SH-SY5Y (cell line): ENCODE data around the gene GJA3.

Experiments
- GATA2 ChIP-seq: IDR thresholded peaks from 2 replicates; pipeline ENCODE4 v1.6.1; 2011; ENCODE audit warnings: mild to moderate bottlenecking, low read depth, low read length
- GATA3 ChIP-seq: IDR thresholded peaks from 2 replicates; pipeline ENCODE4 v1.6.1; 2011; ENCODE audit warnings: low read depth, mild to moderate bottlenecking, low read length, moderate library complexity

GJA3 gene

DNA sequence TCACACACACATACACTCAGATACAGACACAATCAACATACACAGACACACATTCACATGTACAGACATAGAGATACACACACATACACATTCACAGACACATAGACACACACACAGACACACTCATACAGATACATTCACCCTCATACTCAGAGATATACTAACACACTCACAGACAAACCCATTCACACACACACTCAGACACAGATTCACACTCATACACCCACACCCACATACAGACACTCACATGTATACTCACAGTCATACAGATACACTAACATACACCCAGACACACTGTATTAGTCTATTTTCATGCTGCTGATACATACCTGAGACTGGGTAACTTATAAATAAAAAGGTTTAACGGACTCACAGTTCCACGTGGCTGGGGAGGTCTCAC is 30.8 kb downstream of the GJA3 start:
- TF ChIP-seq GATA3 (no peak), GATA2 (no peak)

DNA sequence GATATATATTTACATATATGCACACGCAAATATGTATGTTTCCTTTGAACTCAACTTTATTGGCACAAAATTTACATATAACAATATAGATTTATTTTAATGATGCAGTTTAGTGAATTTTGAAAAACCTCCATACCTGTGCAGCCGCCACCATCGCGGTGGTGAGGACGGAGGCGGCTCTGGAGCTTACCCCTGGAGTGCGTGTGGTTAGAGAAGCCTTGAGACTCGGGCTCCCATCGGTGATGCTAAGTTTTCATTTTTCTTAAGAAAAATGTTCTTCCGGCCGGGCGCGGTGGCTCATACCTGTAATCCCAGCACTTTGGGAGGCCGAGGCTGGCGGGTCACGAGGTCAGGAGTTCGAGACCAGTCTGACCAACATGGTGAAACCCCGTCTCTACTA is 31.8 kb downstream of the GJA3 start:
- no peak for TF ChIP-seq GATA3
- no peak for TF ChIP-seq GATA2

DNA sequence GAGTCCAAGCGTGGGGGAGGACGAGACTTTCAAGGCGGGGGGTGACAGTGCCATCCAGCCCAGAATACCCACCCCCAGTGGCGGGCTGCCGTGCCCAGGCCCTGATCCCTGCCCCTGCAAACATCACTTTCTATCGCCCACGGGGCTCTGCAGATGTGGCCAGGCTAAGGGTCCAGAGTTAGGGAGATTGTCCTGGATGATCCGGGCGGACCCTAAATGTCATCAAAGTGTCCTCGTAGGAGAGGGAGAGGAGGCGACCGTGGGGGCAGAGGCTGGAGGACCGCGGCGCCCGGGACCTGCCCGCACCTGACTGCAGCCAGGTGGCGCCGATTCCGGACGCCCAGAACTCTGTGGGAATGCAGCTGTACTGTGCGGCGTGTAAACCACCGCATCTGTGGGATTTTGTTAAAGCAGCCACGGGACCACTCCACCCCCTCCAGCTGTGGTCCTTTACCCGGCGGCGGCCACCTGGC is 32.4 kb downstream of the GJA3 start:
- no peak for TF ChIP-seq GATA3
- TF ChIP-seq GATA2: no peak

DNA sequence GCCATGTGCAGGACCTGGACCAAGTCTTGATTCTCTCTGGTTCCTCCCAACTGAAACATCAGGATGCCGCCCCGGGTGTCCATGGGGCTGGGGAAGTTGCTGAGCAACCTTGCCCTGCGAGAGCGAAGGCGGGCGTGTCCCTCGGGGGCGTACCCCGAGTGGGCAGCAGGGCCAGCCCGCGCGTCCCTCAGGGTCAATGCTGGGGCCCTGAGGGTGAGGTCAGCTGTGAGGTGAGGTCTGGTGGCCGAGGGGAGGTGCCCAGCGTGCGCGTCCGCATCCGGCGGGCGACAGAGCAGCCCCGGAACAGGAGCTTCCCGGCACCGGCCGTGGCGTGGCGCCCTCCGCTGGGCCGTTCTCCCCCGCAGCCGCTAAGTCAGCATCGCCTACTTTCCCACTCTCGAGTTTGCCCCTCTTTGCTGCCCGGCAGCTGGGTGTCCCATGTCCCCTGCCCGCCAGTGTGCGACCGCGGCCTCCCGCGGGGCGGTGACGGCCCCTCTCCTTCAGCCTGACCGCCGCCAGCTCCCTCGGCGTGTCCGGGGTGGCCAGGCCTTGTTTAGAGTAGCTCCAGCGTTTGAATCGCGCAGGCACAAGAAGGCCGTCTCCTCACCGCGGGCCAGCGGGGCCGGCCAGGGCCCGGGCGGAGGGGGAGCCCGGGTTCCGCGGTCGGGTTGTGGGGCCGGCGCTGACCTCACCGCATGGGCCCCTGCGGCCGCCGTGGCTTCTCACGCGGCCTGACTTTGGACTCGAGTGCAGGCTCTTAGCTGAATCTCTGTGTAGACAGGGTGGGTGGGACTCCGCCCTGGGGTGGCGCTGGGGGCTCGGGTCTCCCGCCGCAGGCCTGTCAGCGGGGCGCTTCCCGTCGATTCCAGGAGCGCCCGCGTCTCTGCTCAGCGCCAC is 33.0 kb downstream of the GJA3 start:
- TF ChIP-seq GATA3 (no peak), GATA2 (no peak)

DNA sequence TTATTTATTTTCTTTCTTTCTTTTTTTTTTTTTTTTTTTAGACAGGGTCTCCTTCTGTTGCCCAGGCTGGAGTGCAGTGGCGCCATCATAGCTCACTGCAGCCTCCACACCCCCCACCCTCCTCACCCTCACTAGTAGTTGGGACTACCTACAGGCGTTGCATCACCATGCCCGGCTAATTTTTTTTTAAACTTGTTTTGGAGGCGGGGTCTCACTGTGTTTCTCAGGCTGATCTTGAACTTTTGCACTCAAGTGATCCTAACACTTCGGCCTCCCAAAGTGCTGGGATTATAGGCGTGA is 33.6 kb downstream of the GJA3 start:
- TF ChIP-seq GATA3 (no peak), GATA2 (no peak)

DNA sequence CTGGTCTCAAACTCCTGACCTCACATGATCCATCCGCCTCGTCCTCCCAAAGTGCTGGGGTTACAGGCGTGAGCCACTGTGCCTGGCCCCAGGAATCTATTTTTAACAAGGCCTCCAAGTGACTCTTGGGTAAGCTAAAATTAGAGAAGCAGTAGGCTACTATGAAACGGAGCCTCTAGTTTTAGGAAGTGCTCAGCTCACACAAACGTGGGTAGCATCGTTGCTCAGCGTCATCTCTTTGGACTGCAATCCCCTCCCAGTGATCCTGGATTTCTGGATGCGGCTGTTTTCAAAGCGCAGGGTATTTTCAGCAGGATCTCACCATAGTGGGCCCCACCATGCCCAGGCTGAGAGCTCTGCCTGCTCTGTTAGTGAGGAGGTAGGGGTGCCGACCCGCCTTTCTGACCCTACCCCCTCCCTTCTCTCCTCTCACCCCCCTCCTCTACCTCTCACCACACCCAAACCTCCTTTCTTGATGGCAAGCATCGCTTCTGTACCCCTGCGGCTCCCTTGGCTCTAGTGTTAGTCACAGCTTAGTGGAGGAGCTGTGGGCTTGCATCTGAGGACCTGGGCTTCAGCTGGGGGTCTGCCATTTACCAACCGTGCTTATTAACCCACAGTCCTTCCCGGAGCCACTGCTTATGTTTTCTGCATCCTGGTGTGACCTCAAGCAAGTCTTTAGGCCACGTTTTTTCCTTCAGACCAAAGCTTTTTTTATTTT is 34.2 kb downstream of the GJA3 start:
- TF ChIP-seq GATA2: no peak

DNA sequence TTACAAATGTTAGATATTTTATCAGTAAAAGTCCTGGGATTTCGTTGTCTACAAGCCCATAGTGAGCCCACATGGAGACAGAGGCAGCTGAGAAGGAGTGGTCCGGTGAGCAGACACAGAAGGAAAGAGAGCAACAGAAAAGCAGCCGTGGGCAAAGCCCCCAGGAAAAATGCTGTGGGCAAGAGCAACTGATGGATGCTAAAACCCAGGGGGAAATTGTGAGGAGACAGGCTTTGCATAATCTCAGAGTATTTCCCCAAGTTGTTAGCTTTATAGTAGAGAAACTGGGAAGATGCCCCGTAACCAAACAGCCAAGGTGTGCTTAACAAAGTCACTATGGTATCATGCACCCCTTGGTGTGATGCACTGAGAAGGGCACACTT is 35.1 kb downstream of the GJA3 start:
- no peak for TF ChIP-seq GATA3
- no peak for TF ChIP-seq GATA2

DNA sequence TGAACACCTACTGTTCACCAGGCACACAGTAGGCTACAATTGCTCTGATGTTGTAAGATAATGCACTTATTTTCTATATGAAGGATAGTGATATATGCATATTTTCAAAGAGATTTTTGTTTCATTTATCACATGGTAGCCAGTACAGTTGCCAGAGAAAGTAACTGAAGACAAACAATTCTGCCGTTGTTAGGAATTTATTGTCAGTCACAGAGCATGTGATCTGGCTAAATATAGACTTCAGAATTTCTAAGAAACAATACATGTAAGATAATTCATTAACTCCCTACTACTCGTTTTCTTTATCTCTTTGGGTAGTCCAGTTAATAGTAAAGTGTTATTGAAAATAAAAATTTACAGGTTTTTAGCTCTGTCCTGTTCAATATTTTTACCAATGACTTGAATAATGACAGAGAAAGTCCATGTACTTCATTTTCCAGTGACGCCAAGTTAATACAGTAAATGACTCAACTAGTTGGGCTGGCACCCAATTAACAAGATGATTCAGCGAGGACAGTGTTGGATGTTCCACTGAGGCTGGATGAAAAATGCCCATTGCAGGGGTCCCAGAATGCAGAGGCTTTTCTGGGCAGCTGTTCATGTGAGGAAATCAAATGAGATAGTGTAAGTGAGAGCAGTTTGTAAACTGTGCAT is 35.6 kb downstream of the GJA3 start:
- TF ChIP-seq GATA2: no peak
- TF ChIP-seq GATA3: no peak

DNA sequence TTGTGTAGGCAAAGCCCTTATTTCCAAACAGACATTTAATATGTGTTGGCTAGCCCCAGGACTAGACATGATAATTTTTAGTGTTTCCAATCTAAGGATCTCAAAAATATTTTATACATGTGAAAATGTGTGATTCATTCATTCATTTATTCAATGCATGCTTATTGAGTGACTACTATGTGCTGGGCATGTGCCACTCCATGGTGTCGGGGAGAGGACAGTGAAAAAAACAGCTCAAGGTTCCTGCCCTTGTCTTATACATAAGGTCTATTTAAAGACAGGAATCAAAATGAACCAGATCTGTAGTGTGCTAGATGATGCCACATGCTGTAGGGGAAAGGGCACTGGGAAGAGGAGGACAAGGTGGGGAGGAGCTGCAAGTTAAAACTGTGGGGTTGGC is 36.5 kb downstream of the GJA3 start:
- TF ChIP-seq GATA2: no peak
- TF ChIP-seq GATA3: no peak

DNA sequence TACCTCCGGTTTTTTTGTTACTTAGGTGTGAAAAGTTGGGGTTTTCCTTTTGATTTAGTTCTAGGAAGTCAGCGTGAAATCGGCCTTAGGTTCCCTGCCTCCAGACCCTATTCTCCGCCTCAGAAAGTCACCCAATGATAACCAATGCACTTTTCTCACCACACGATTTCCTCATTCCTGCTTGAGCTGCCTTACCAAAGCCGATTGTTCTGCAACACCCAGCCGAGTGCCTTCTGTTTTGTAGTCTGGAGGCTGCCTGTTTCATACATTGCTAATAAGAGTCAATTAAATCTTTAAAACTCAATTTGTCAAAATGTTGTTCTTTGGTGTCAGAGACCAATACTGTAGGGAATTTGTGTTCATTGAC is 39.7 kb downstream of the GJA3 start:
- TF ChIP-seq GATA2 (no peak), GATA3 (no peak)

DNA sequence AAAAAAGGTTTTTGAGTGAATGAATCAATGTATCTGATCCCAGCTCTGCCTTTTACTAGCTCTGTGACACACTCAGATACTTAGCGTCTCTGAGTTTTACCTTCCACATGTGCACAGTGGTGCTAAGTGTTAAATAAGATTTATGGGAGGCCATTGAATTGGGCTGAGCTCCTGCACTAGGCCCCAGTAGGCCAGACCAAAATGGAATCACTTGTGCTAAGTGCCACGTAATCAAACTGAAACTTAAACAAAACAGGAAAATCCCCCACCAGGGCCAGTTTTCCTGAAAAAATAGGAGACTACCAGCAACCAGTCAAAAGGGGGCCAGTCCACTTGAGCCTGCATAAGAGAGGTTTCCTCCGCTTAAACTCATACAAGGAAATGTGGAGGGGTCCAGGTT is 40.9 kb downstream of the GJA3 start:
- TF ChIP-seq GATA2 (no peak), GATA3 (no peak)

DNA sequence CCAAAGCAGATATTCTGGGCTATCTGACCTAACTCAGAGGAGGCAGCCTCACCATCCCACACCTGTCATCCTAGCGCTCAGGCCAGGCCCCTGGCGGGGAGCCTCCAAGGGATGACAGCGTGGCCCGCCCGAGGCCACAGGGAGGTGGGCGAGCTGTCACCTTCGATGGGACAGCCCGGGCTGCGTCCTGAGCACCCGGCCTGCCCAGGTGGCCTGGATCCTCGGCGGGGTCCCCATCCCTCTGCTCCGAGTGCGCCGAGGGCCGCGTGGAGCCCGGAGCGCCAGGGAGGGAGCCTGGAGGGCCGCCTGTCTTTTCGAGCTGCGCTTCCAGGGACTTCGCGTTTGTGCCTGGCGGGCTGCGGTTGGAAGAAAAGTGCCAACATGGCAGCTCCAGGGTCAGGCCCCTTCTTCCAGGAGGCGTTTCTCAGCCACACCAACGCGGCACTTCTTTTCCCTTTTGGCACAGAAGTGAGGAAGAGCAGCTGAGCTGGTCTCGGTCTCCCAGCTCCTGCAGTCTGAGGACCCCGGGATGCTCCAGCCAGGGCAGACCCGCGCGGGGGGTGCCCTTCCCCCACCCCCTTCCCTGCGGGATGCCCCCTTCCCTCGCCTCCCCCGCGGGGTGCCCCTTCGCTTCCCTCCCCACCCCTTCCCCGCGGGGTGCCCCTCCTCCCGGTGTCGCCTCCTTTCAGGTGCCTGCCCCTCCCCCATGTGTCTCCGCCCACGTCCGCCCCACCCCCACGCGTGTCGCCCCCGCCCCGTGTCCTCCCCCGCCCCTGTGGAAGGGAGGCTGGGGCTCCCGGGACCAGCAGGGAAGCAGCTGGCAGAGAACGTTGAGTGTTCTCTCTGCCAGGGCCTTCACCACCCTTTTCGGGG is 42.3 kb downstream of the GJA3 start:
- TF ChIP-seq GATA2: no peak
- TF ChIP-seq GATA3: no peak

DNA sequence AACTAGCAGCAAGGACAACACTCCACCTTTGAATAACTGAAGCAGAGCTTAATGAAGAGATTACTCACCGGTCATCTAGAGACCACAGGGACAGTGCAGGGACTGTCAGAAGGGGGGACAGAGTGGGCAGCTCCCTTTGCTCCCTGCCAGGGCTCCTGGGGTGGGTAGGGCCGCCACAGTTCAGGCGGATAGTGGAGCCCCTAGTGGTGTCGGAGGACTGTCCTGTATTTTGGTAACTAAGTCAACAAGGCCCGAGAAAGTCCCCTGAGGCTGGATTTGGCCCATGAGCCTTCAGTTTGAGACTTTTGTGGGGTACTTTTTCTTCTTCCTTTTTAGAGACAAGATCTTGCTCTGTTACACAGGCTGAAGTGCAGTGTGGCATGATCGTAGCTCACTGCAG is 44.6 kb downstream of the GJA3 start:
- no peak for TF ChIP-seq GATA2
- TF ChIP-seq GATA3: no peak

DNA sequence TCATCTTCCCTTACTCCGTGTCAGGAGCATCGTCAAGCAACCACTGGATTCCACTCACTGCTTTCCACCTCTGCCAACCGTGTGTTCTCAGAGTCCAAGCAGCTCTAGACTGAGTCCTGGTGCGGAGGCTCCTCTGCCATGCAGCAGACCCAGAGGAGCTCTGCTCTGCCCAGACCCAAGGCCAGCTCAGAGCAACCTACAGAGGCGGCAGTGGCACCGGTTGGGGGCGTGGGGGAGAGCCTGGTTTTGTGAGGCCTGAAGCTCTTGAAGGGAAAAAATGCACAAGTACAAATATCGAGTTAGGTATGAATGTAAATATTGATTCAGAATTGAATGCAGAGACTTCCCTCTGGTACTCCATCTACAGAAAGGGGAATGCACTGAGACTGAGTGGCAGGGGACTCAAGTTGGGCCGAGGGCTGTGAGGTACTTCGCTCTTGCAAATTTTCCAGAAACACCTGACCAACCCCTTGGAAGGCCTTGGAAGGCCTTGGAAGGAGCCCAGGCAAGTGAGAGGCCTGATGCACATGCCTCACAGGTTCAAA is 46.7 kb downstream of the GJA3 start:
- TF ChIP-seq GATA3 (no peak), GATA2 (no peak)
